ENCODE measurements around the gene SSMEM1. TPM values are rescaled to one million over a fixed set of nuclear protein-coding genes. Genes with fewer than 3 reads are reported as not detected.

The SSMEM1 gene
- total RNA-seq, 1 experiment from 2014 or later = not detected

DNA sequence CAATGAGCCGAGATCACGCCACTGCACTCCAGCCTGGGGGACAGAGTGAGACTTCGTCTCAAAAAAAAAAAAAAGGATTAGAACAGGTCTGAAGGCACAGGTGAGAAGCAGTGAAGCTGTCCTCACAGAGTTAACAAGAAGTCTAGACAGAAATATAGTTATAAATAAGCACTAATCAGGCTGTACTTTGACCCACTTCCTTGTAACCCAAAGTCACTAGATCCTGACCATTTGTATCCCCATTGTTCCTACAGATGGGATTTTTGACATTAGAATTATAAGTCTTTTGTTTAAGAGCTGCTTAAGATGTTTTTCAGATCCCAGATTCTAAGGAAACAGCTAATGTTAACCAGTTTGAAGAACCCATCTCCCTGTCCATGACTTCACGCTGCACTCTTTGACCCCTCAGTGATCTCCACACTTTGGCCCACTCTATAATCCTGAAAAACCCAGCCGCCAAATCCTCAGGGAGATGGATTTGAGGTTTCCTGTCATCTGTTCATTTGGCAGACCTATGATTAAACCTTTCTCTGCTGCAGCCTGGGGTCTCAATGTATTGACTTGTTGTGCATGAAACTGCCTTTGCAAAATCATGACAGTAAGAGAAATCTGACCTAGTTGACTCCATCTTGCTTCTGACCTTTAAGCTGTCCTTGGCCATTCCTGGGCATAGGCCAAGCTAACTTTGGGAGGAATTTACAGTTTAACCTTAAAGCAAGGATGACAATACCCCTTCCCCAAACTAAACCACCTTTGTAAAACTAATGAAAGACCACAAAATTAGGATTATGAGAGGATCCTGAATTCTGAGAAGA is 11.4 kb downstream of the SSMEM1 start:
- Mint-ChIP-seq H3K4me3 (no peak overlapping the region), H3K27ac (no peak overlapping the region), H3K27me3 (ENCODE audit: low read depth) (peaks cover 7% of the 10 kb centered on the region; the same call in 1 of the 2 replicates), H3K4me1 (no peaks in the 10 kb centered on the region), H3K9me3 (peaks cover 6% of the 10 kb centered on the region; the same call in 1 of the 2 replicates), H3K36me3 (no peaks in the 10 kb centered on the region)
- DNase-seq (ENCODE audit: low spot score) (no peak), ATAC-seq (no peak)
- ChIA-PET POLR2A (interaction anchor here (0.8 kb wide), 1 partner anchor 1025 kb away, joined by 4 read pairs; no protein-coding TSS in a partner anchor), CTCF (interaction anchor here (0.6 kb wide), 1 partner anchor 748 kb away, joined by 3 read pairs; no protein-coding TSS in a partner anchor)
- TF ChIP-seq TCF7 (CRISPR knock-in tag; IDR thresholded peaks at IDR 0.05; ENCODE audit: low read depth) (no peak), ZNF317 (CRISPR knock-in tag; IDR thresholded peaks at IDR 0.05; ENCODE audit: borderline replicate concordance, low read depth) (no peak), GRHL2 (CRISPR knock-in tag; IDR thresholded peaks at IDR 0.05; ENCODE audit: insufficient replicate concordance, severe bottlenecking) (no peak), OVOL2 (CRISPR knock-in tag; IDR thresholded peaks at IDR 0.05; ENCODE audit: borderline replicate concordance) (no peak), NFE2L1 (CRISPR knock-in tag; IDR thresholded peaks at IDR 0.05) (no peak), IRF2 (CRISPR knock-in tag; IDR thresholded peaks at IDR 0.05; ENCODE audit: borderline replicate concordance, low read depth) (no peak), GABPB1 (CRISPR knock-in tag; IDR thresholded peaks at IDR 0.05) (no peak), SP1 (CRISPR knock-in tag; conservative IDR thresholded peaks at IDR 0.05) (no peak), TEAD4 (CRISPR knock-in tag; IDR thresholded peaks at IDR 0.05) (no peak), ESRRA (CRISPR knock-in tag; IDR thresholded peaks at IDR 0.05; ENCODE audit: borderline replicate concordance) (no peak), FOXJ3 (CRISPR knock-in tag; IDR thresholded peaks at IDR 0.05; ENCODE audit: borderline replicate concordance) (no peak), NR2C2 (CRISPR knock-in tag; IDR thresholded peaks at IDR 0.05) (no peak), ATF1 (CRISPR knock-in tag; IDR thresholded peaks at IDR 0.05) (no peak), TEAD1 (CRISPR knock-in tag; IDR thresholded peaks at IDR 0.05) (no peak)
- TF ChIP-seq, protein P1, sequence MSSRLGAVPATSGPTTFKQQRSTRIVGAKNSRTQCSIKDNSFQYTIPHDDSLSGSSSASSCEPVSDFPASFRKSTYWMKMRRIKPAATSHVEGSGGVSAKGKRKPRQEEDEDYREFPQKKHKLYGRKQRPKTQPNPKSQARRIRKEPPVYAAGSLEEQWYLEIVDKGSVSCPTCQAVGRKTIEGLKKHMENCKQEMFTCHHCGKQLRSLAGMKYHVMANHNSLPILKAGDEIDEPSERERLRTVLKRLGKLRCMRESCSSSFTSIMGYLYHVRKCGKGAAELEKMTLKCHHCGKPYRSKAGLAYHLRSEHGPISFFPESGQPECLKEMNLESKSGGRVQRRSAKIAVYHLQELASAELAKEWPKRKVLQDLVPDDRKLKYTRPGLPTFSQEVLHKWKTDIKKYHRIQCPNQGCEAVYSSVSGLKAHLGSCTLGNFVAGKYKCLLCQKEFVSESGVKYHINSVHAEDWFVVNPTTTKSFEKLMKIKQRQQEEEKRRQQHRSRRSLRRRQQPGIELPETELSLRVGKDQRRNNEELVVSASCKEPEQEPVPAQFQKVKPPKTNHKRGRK (CRISPR knock-in tag; IDR thresholded peaks at IDR 0.05; ENCODE audit: borderline replicate concordance) = no peak
- TF ChIP-seq, protein P2, sequence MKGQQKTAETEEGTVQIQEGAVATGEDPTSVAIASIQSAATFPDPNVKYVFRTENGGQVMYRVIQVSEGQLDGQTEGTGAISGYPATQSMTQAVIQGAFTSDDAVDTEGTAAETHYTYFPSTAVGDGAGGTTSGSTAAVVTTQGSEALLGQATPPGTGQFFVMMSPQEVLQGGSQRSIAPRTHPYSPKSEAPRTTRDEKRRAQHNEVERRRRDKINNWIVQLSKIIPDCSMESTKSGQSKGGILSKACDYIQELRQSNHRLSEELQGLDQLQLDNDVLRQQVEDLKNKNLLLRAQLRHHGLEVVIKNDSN (CRISPR knock-in tag; IDR thresholded peaks at IDR 0.05) = no peak
- TF ChIP-seq, protein P3, sequence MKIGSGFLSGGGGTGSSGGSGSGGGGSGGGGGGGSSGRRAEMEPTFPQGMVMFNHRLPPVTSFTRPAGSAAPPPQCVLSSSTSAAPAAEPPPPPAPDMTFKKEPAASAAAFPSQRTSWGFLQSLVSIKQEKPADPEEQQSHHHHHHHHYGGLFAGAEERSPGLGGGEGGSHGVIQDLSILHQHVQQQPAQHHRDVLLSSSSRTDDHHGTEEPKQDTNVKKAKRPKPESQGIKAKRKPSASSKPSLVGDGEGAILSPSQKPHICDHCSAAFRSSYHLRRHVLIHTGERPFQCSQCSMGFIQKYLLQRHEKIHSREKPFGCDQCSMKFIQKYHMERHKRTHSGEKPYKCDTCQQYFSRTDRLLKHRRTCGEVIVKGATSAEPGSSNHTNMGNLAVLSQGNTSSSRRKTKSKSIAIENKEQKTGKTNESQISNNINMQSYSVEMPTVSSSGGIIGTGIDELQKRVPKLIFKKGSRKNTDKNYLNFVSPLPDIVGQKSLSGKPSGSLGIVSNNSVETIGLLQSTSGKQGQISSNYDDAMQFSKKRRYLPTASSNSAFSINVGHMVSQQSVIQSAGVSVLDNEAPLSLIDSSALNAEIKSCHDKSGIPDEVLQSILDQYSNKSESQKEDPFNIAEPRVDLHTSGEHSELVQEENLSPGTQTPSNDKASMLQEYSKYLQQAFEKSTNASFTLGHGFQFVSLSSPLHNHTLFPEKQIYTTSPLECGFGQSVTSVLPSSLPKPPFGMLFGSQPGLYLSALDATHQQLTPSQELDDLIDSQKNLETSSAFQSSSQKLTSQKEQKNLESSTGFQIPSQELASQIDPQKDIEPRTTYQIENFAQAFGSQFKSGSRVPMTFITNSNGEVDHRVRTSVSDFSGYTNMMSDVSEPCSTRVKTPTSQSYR (CRISPR knock-in tag; IDR thresholded peaks at IDR 0.05) = no peak
- TF ChIP-seq, protein P4, sequence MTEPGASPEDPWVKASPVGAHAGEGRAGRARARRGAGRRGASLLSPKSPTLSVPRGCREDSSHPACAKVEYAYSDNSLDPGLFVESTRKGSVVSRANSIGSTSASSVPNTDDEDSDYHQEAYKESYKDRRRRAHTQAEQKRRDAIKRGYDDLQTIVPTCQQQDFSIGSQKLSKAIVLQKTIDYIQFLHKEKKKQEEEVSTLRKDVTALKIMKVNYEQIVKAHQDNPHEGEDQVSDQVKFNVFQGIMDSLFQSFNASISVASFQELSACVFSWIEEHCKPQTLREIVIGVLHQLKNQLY (CRISPR knock-in tag; IDR thresholded peaks at IDR 0.05) = no peak
- TF ChIP-seq, protein P5, sequence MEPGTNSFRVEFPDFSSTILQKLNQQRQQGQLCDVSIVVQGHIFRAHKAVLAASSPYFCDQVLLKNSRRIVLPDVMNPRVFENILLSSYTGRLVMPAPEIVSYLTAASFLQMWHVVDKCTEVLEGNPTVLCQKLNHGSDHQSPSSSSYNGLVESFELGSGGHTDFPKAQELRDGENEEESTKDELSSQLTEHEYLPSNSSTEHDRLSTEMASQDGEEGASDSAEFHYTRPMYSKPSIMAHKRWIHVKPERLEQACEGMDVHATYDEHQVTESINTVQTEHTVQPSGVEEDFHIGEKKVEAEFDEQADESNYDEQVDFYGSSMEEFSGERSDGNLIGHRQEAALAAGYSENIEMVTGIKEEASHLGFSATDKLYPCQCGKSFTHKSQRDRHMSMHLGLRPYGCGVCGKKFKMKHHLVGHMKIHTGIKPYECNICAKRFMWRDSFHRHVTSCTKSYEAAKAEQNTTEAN (CRISPR knock-in tag; IDR thresholded peaks at IDR 0.05) = no peak

Measured in WTC11 (cell line).